ENCODE measurements around the gene UCK1.

UCK1 gene

DNA sequence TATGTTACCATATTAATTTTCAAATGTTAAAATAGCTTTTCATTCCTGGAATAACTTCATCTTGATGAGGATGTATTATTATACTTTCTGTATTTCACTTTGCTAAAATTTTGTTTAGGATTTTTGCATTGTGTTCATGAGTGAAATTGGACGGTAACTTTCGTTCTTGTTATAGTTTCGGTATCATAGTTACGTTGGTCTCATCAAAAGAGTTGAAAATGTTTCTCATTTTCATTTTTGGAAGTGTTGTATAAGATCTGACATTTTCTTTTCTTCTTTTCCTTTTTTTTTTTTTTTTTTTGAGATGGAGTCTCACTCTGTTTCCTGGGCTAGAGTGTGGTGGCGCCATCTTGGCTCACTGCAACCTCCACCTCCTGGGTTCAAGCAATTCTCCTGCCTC, 34.3 kb upstream of the UCK1 start:
- TF ChIP-seq, protein P1, sequence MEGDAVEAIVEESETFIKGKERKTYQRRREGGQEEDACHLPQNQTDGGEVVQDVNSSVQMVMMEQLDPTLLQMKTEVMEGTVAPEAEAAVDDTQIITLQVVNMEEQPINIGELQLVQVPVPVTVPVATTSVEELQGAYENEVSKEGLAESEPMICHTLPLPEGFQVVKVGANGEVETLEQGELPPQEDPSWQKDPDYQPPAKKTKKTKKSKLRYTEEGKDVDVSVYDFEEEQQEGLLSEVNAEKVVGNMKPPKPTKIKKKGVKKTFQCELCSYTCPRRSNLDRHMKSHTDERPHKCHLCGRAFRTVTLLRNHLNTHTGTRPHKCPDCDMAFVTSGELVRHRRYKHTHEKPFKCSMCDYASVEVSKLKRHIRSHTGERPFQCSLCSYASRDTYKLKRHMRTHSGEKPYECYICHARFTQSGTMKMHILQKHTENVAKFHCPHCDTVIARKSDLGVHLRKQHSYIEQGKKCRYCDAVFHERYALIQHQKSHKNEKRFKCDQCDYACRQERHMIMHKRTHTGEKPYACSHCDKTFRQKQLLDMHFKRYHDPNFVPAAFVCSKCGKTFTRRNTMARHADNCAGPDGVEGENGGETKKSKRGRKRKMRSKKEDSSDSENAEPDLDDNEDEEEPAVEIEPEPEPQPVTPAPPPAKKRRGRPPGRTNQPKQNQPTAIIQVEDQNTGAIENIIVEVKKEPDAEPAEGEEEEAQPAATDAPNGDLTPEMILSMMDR (IDR thresholded peaks at IDR 0.05; ENCODE audit: control extremely low read depth, extremely low read depth, low read depth, missing control alignments), result no peak
- ChIA-PET POLR2A (interaction anchor here (0.8 kb wide), 1 partner anchor 234 kb away, joined by 8 read pairs; no protein-coding TSS in a partner anchor), CTCF (no interaction called here)
- DNase-seq (ENCODE audit: extremely low spot score), result no peak

DNA sequence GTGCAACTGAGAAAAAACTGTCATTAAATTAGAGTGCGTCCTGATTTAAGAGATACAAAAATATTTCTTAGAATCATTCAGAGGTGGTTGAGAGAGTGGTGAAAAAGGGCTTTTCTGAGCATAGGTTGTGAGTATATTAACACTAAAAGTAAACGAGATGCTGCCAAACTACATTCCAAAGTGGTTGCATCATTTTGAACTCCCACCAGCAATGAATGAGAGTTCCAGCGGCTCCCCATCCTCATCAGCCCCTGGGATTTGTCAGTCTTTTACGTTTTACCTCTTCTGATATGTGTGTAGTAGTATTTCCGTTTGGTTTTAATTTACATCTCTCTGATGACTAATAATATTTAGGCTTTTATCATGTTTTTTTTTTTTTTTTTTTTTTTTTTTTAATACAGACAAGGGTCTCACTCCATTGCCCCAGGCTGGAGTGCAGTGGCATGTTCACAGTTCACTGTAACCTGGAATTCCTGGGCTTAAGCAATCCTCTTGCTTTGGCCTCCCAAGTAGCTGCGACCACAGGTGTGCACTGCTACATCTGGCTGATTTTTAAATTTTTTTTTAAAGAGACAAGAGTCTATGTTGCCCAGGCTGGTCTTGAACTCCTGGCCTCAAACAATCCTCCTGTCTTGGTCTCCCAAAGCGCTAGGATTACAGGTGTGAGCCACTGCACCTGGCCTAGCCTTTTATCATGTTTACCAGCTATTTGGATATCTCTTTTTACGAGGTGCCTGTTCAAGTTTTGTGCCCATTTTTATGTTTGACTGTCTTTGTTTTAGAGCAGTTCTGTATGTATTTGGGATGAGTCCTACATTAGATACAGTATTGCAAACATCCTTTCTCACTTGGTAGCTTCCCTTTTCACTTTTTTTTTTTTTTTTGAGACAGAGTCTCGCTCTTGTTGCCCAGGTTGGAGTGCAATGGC, 31.2 kb upstream of the UCK1 start:
- TF ChIP-seq, protein P1 (IDR thresholded peaks at IDR 0.05; ENCODE audit: control extremely low read depth, extremely low read depth, low read depth, missing control alignments), result no peak
- POLR2A ChIA-PET, result no interaction called here
- no peak for DNase-seq (ENCODE audit: extremely low spot score)
- CTCF ChIA-PET, result interaction anchor here (2.3 kb wide), 1 partner anchor 16 kb away, joined by 6 read pairs; no protein-coding TSS in a partner anchor

DNA sequence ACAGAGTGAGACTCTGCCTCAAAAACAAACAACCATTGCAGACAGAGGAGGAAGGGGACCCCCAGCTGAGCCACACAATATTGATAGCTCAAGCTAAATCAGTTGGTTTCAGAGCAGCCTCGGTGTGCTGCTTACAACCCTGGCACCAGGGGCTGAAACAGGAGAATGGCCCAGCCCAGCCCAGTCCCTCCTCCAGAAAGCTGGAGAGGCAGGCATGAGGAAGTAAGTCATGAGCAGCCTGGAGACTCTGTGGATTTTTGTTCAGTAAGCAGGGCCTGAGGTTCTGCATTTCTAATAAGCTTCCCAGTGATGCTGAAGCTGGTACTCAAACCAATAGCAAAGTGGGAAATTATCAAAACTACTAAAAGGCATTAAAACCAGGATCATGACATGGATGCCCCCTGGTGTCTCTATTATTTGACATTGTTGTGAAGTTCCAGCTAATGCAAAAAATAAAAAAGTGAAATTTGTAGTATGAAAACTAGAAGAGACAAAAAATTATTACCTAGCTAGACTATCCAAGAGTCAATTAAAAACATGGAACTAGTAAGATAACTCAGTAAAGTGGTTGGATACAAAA, 28.4 kb upstream of the UCK1 start:
- POLR2A ChIA-PET, result no interaction called here
- TF ChIP-seq, protein P1 (IDR thresholded peaks at IDR 0.05; ENCODE audit: control extremely low read depth, extremely low read depth, low read depth, missing control alignments), result no peak
- CTCF ChIA-PET, result interaction anchor here (1.1 to 2.3 kb wide), 5 partner anchors 13 to 379 kb away, joined by 3 to 9 read pairs (median 3); no protein-coding TSS in a partner anchor
- no peak for DNase-seq (ENCODE audit: extremely low spot score)

DNA sequence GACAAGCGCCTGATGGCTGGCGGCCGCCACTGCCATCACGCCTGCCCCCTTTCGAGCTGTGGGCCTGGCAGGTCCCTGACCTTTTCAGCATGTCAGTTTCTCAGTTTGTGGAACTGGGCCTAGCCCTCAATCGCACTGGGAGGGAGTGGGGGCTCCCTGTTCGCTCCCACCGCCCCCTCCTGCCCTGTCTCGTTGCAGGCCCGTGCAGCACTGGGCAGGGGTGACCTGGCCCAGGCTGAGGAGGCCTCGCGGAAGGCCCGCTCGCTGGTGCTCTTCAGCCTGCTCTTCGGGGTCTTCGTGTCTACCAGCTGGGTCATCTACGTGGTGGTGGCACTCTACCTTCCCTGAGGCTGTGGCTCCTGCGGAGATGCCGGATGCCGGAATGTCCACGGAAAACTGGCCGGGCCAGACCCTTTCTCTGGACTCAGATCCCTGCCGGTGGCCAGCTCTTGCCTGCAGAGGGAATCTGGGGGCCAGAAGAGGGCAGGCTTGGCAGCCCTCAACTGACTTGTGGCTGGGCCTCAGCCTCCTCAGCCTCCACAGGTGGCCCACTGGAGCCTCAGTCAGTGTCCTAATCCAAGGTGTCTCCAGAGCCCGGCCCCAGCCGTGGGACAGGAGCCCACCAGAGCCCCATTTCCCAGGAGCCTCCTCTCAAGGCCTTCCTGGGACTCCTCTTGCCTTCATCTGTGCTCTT, 26.9 kb upstream of the UCK1 start:
- POLR2A ChIA-PET, result interaction anchor here (0.6 kb wide), 1 partner anchor 1816 kb away, joined by 8 read pairs; no protein-coding TSS in a partner anchor
- no peak for DNase-seq (ENCODE audit: extremely low spot score)
- CTCF ChIA-PET, result no interaction called here

DNA sequence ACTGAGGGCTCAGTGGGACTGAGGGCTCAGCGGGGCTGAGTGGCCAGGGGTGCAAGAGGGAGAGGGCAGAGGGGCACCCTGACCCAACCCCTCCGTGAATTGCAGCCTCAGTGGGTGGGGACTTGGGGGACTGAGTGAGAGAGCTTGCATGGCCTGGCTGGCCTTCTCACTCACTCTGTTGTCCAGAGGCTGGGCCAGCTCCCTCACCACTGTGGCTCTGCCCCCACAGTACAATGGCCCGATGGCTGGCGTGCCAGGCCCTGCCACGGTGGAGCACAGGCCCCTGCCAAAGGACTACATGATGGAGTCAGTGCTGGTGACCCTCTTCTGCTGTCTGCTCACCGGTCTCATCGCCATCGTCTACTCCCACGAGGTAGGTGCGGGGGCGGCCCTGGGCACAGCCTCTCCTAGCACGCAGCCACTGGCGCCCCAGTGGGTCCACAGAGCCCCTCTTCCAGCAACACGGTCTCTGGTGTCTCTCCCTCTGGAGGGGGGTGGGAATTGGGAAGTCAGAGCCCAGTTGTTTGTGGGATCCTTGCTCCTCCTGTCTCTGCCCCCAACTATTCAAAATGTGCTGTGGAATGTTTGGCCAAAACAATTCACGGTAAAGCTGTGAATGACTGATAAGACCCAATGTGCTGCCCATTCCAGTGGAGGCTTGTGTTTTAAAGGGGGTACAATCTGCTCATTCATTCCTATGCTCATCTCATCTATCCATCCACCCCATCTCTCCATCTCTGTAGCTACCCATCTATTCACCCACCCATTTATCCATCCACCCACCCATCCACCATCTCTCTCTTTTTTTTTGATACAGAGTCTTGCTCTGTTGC, 25.0 kb upstream of the UCK1 start:
- no peak for DNase-seq (ENCODE audit: extremely low spot score)
- ChIA-PET CTCF (no interaction called here), POLR2A (no interaction called here)
- TF ChIP-seq, protein P1 (IDR thresholded peaks at IDR 0.05; ENCODE audit: control extremely low read depth, extremely low read depth, low read depth, missing control alignments), result no peak

More for the DNA sequence above, 26.9 kb upstream of the UCK1 start:
- TF ChIP-seq, protein P1 (IDR thresholded peaks at IDR 0.05; ENCODE audit: control extremely low read depth, extremely low read depth, low read depth, missing control alignments), result no peak
